HG02970 (cell line): ENCODE data around the gene CWC27.

ENCODE experiments used
- ATAC-seq: cut with Tn5 transposase; IDR thresholded peaks from one replicate; pipeline ENCODE4 v1.9.1; 2021; ENCODE audit warnings: mild to moderate bottlenecking, moderate library complexity, moderate number of reproducible peaks; ENCODE audit not compliant: unreplicated experiment, low FRiP score

Gene CWC27

GRCh38 chr5:64835266-64835665, 66.5 kb downstream of the CWC27 start:
- ATAC-seq, result no peak

DNA sequence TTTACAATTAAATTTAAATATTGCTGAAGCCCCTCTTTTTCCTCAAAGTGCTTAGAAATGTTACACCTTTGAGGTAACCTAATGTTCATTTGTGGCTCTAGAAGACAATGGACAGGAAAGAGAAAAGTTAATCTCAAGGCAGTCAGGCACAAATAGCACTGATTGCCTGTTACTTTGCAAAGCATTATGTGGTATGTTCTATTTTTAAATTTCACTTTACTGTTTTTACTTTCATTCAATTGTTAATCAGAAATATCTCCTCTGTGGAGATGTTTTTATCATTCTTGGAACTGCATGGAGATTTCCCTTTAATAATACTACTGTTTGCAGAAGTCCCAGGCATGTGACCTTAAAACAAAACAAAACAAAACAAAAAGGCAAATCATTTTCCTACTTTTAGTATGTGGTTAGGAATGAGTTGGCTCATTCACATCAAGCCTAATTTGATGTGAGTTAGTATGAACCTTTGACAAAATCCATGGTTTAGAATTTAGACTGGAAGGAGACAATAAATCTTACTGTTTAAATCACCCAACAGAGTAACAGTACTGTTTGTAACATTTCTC, 67.5 kb downstream of the CWC27 start:
- ATAC-seq, result no peak

GRCh38 chr5:64836786-64837185, 68.1 kb downstream of the CWC27 start:
- ATAC-seq, result no peak

DNA sequence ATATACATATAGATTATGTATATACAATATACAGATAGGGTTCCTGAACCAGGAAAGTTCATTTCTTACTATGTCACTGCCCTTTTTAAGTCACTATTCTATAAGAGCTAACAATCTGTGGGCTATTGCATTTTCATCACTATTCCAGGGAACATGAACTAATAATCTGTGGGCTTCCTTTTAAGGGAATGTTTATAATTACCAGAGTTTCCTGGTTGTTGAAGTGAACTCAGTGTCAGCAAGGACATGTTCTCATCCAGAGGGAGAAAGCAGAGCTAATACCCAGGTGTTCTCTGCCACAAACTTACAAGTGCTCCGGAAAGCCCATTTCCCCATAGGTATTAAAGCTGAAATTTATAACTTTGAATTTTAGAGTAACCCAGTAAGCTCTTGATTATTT, 69.6 kb downstream of the CWC27 start:
- no peak for ATAC-seq

DNA sequence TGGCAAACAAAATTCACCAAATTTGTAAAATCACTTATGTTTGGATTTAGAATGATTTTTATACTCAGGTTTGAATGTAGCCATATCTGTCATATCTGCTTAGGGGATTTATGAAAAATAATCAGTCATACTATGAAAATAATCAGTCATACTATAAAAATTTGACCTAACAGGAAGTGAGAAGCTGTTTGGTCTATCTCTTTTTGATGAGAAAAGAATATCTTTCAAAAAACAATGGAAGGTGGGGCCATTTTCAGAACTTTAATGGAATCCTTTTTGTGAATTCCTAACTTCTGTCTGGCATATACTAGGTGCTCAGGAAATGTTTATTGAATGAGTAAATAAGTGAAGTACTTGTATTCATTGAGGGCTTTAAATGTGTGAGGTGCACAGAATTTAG, 70.1 kb downstream of the CWC27 start:
- ATAC-seq, result no peak

- ATAC-seq, result no peak
Measured at GRCh38 chr5:64839936-64840335, 71.2 kb downstream of the CWC27 start.

GRCh38 chr5:64840958-64841357, 72.2 kb downstream of the CWC27 start:
- ATAC-seq, result no peak

- no peak for ATAC-seq
Measured at GRCh38 chr5:64853777-64854176, 85.0 kb downstream of the CWC27 start.

DNA sequence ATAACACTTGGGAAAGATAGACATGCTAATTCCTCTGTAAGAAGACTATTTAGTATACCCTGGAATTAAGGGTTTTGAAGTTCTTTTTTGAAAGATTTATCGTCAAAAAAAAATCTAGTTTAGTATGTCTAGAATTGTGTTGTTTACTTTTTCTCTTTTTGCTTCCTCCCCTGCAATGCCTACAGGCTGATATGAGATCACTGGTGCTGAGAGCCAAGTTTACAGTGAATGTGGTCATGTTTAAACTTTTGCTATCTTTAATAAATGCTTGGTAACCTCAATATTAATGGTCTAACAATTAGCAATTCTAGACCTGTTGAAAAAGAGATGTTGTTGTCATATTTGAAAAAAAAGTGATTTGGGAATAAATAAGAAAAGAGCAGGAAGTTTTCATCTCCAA, 86.1 kb downstream of the CWC27 start:
- ATAC-seq, result no peak

DNA sequence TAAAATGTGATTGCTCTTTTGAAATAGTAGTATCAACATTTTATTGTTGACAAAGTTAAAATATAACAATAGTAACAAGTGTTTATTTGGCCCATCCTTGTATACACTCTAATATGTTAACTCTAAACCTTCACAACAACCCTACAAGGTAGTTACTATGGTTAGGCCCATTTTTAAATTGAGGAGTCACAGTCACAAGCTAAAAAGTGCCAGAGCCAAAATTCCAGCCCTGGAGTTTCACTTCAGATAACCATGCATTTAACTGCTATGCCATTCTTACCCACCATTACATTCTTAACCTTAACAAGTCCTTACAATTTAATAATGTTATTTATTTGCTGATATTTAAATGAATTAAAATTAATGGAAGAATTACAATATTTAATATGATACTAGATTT, 91.2 kb downstream of the CWC27 start:
- no peak for ATAC-seq

GRCh38 chr5:64861281-64861680, 92.6 kb downstream of the CWC27 start:
- ATAC-seq, result no peak

- ATAC-seq, result no peak
Measured at GRCh38 chr5:64864171-64864570, 95.4 kb downstream of the CWC27 start.

GRCh38 chr5:64865662-64866061, 96.9 kb downstream of the CWC27 start:
- no peak for ATAC-seq

DNA sequence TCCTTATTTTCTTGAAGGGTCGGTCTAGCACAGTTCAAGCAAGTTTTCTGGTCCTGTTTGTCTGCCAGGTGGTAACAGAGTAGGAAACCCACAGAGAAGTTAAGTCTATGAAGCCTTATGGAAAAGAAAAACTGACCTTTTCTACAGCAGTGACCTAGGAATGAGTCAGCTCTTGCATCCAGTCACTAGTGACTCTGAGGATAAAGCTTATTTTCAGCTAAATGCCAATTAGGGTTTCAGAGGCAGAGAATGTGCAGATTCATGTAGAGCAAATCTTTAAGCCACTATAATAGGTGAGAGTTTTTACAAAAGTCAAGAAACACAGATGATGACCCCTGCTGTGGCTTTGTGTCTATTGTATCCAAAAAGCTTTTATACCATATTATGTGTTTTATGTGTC, 100.7 kb downstream of the CWC27 start:
- no peak for ATAC-seq

DNA sequence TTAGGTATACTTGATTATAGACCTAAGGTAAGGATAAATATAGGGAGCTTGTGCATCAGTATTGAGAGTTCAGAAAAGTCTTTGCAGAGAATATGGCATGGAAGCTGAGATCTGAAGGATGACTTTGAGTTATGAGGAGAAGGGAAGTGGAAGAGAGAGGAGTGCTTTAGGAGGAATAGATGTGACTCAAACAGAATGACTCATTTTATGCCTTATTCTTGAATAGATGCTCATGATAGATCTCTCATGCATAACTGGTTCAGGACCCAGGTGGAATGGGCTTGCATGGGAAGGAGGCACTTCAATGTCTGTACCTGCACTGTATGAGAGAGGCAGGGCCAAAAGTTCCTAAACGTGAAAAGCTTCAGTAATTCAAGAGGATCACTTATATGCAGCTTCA, 103.3 kb downstream of the CWC27 start:
- no peak for ATAC-seq

- ATAC-seq, result no peak
Measured at GRCh38 chr5:64873441-64873840, 104.7 kb downstream of the CWC27 start.

GRCh38 chr5:64874753-64875152, 106.0 kb downstream of the CWC27 start:
- ATAC-seq, result no peak

- no peak for ATAC-seq
Measured at GRCh38 chr5:64876203-64876602, 107.5 kb downstream of the CWC27 start.

- ATAC-seq, result no peak
Measured at GRCh38 chr5:64880821-64881220, 112.1 kb downstream of the CWC27 start.

DNA sequence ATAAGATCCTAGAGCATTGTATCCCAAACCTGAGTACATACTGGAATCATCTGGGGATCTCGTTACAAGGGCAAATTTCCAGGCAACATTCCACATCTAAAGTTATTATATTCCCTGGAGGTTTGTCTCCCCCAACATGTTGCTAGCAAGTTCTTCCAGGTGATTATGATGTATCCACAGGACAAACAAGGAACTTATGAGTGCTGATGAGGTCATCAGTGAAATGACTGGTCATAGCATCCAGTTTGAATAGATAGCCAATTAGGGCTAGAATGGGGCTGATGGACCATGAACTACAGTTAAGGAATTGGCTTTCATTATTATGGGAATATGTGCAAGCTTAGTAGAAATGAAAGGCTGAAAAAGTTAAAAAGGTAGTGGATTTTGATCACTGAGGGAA, 115.2 kb downstream of the CWC27 start:
- no peak for ATAC-seq

- ATAC-seq, result no peak
Measured at GRCh38 chr5:64884541-64884940, 115.8 kb downstream of the CWC27 start.

DNA sequence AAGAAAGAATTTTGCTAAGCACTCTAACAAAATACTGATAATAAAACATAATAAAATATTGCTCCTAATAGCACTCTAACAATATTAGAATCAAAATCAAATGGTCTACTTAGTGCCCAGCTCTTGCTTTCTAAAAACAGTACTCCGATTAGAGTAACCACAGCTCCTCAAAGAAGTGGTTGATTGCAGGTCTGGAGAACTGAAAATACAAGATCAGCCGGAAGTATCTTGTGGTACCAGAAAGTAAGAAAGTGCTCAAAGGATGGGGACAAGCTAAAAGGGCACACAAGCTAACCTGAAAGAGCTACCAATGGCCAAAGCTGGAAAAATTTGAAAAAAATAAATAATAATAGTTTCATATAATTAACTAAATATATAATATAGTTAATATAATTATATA, 119.2 kb downstream of the CWC27 start:
- no peak for ATAC-seq

DNA sequence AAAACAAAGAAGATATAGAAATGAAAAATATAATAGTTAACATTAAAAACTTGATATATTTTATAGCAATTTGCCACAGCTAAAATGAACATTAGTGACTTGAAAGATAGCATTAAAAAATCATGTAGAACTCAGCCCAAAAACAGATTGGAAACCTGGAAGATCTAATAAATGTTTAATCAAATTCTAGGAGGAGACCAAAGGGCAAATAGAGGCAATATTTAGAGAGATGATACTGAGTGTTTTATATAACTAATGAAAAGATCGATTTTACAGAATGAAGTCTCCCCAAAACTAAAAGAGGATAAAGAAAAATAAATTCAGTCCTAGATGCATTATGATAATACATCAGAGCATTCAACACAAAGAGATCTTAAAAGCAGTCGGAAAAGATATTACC, 127.0 kb downstream of the CWC27 start:
- no peak for ATAC-seq
